DMS53 treated with DMSO at 0.1 percent for 48 hours (cell line): ENCODE data around the gene TMEM30B.

Source experiments
- DNase-seq: peaks from one replicate; lab custom pipeline; 2025; ENCODE audit not compliant: unreplicated experiment; lab: John Stamatoyannopoulos, UW

The TMEM30B gene

GRCh38 chr14:61300209-61300608 is 19.1 kb upstream of the TMEM30B start:
- no peak for DNase-seq

GRCh38 chr14:61298824-61299223 is 17.7 kb upstream of the TMEM30B start:
- DNase-seq, result no peak

GRCh38 chr14:61297581-61297980 is 16.4 kb upstream of the TMEM30B start:
- no peak for DNase-seq

GRCh38 chr14:61296719-61297502 is 15.8 kb upstream of the TMEM30B start:
- peak; percentile 44 for DNase-seq

GRCh38 chr14:61296151-61296550 is 15.0 kb upstream of the TMEM30B start:
- DNase-seq, result no peak

GRCh38 chr14:61290701-61291100 is 9.6 kb upstream of the TMEM30B start:
- DNase-seq, result no peak

- no peak for DNase-seq
Measured at GRCh38 chr14:61288720-61289119, 7.6 kb upstream of the TMEM30B start.

- DNase-seq, result no peak
Measured at GRCh38 chr14:61288228-61288627, 7.1 kb upstream of the TMEM30B start.

GRCh38 chr14:61287196-61287595 is 6.1 kb upstream of the TMEM30B start:
- DNase-seq, result no peak

GRCh38 chr14:61285364-61285763 is 4.2 kb upstream of the TMEM30B start:
- no peak for DNase-seq

- DNase-seq, result no peak
Measured at GRCh38 chr14:61284001-61284400, 2.9 kb upstream of the TMEM30B start.

- no peak for DNase-seq
Measured at GRCh38 chr14:61282746-61283145, 1.6 kb upstream of the TMEM30B start.

- no peak for DNase-seq
Measured at GRCh38 chr14:61281948-61282275, 774 bp upstream of the TMEM30B start.

- DNase-seq, result peak; percentile 28
Measured at GRCh38 chr14:61280526-61281185, 482 bp downstream of the TMEM30B start.

- DNase-seq, result no peak
Measured at GRCh38 chr14:61280092-61280525, 1.0 kb downstream of the TMEM30B start.

- DNase-seq, result no peak
Measured at GRCh38 chr14:61279082-61279481, 2.1 kb downstream of the TMEM30B start.

- no peak for DNase-seq
Measured at GRCh38 chr14:61277784-61278183, 3.4 kb downstream of the TMEM30B start.

- DNase-seq, result no peak
Measured at GRCh38 chr14:61277232-61277631, 3.9 kb downstream of the TMEM30B start.

- DNase-seq, result no peak
Measured at GRCh38 chr14:61271552-61271951, 9.6 kb downstream of the TMEM30B start.

GRCh38 chr14:61270714-61271113 is 10.4 kb downstream of the TMEM30B start:
- no peak for DNase-seq

- DNase-seq, result peak; percentile 76
Measured at GRCh38 chr14:61269321-61270083, 11.6 kb downstream of the TMEM30B start.

- DNase-seq, result no peak
Measured at GRCh38 chr14:61268812-61269211, 12.3 kb downstream of the TMEM30B start.
